GM20431 (cell line): ENCODE measurements around the gene OCEL1.
"Not testable (repeated sequence)": the region's sequence is repeated elsewhere in the genome, so short reads cannot be mapped to it uniquely, and the experiment has no call there.

Experiments
- in situ Hi-C: fragments of 300-500 bp; cut with MseI, MboI; formaldehyde crosslinking; loops from one replicate; pipeline ENCODE4 v1.15.0; 2020; ENCODE audit warnings: low sequenced_read_pairs; ENCODE audit not compliant: unreplicated experiment

OCEL1 gene

GRCh38 chr19:17259934-17260333 is 33.9 kb downstream of the OCEL1 start:
- in situ Hi-C loops, result no loop called here

- in situ Hi-C loops, result no loop called here
Measured at GRCh38 chr19:17260842-17261325, 34.9 kb downstream of the OCEL1 start.

- in situ Hi-C loops, result no loop called here
Measured at GRCh38 chr19:17262557-17262956, 36.5 kb downstream of the OCEL1 start.

GRCh38 chr19:17263712-17264640 is 38.0 kb downstream of the OCEL1 start:
- in situ Hi-C loops, result no loop called here

GRCh38 chr19:17264641-17264979 is 38.6 kb downstream of the OCEL1 start, which contains the start of gene USHBP1:
TSS of gene USHBP1 (minus strand) at chr19:17264745. CDS start at chr19:17264299, 446 bp downstream.
- in situ Hi-C loops, result no loop called here

- in situ Hi-C loops, result no loop called here
Measured at GRCh38 chr19:17266026-17266425, 40.0 kb downstream of the OCEL1 start.

- in situ Hi-C loops, result no loop called here
Measured at GRCh38 chr19:17266589-17266974, 40.6 kb downstream of the OCEL1 start.

GRCh38 chr19:17266975-17267788 is 41.2 kb downstream of the OCEL1 start, which contains the start of gene BABAM1:
TSS of gene BABAM1 (plus strand) at chr19:17267443. CDS start at chr19:17268807, 1,364 bp downstream.
- in situ Hi-C loops, result no loop called here

GRCh38 chr19:17268754-17269153 is 42.7 kb downstream of the OCEL1 start:
- in situ Hi-C loops, result no loop called here

GRCh38 chr19:17274892-17275291 is 48.9 kb downstream of the OCEL1 start:
- in situ Hi-C loops, result not testable (repeated sequence)

- in situ Hi-C loops, result no loop called here
Measured at GRCh38 chr19:17275441-17276175, 49.6 kb downstream of the OCEL1 start.
